ENCODE measurements around the gene ZBTB2.

Gene ZBTB2

GRCh38 chr6:151434369-151434768 lies 43.0 kb upstream of the ZBTB2 start:
- no peak for TF ChIP-seq CTCF (IDR thresholded peaks at IDR 0.05)
- Histone ChIP-seq H3K4me3 (no peak overlapping the region), H3K27ac (no peak overlapping the region)
- no peak for DNase-seq (ENCODE audit: low spot score)

GRCh38 chr6:151432651-151433050 lies 41.3 kb upstream of the ZBTB2 start:
- Histone ChIP-seq H3K4me3 (no peak overlapping the region), H3K27ac (no peak overlapping the region)
- TF ChIP-seq CTCF (IDR thresholded peaks at IDR 0.05), result no peak
- DNase-seq (ENCODE audit: low spot score), result no peak

GRCh38 chr6:151431337-151431736 lies 40.0 kb upstream of the ZBTB2 start:
- no peak for TF ChIP-seq CTCF (IDR thresholded peaks at IDR 0.05)
- DNase-seq (ENCODE audit: low spot score), result no peak

GRCh38 chr6:151430886-151431285 lies 39.5 kb upstream of the ZBTB2 start:
- no peak for TF ChIP-seq CTCF (IDR thresholded peaks at IDR 0.05)
- DNase-seq (ENCODE audit: low spot score), result no peak

More at GRCh38 chr6:151431337-151431736, 40.0 kb upstream of the ZBTB2 start:
- Histone ChIP-seq H3K4me3 (no peak overlapping the region), H3K27ac (no peak overlapping the region)

GRCh38 chr6:151428093-151428735 lies 36.9 kb upstream of the ZBTB2 start:
- no peak for DNase-seq (ENCODE audit: low spot score)

More at GRCh38 chr6:151430886-151431285, 39.5 kb upstream of the ZBTB2 start:
- Histone ChIP-seq H3K4me3 (no peak overlapping the region), H3K27ac (no peak overlapping the region)

GRCh38 chr6:151425561-151425960 lies 34.2 kb upstream of the ZBTB2 start:
- Histone ChIP-seq H3K4me3 (no peak overlapping the region), H3K27ac (no peak overlapping the region)
- no peak for DNase-seq (ENCODE audit: low spot score)
- no peak for TF ChIP-seq CTCF (IDR thresholded peaks at IDR 0.05)

More at GRCh38 chr6:151428093-151428735, 36.9 kb upstream of the ZBTB2 start:
- TF ChIP-seq CTCF (IDR thresholded peaks at IDR 0.05), result no peak
- Histone ChIP-seq H3K4me3 (no peak overlapping the region), H3K27ac (no peak overlapping the region)

- TF ChIP-seq CTCF (IDR thresholded peaks at IDR 0.05), result no peak
- DNase-seq (ENCODE audit: low spot score), result no peak
- H3K27ac ChIP-seq, result peak overlapping the region in 1 of 2 donors; percentile 3
- H3K4me3 ChIP-seq, result no peak overlapping the region
Measured at GRCh38 chr6:151422981-151423380, 31.6 kb upstream of the ZBTB2 start.

Measured in coronary artery (tissue), 2 donors.